ENCODE measurements around the gene PYGL.

The PYGL gene

DNA sequence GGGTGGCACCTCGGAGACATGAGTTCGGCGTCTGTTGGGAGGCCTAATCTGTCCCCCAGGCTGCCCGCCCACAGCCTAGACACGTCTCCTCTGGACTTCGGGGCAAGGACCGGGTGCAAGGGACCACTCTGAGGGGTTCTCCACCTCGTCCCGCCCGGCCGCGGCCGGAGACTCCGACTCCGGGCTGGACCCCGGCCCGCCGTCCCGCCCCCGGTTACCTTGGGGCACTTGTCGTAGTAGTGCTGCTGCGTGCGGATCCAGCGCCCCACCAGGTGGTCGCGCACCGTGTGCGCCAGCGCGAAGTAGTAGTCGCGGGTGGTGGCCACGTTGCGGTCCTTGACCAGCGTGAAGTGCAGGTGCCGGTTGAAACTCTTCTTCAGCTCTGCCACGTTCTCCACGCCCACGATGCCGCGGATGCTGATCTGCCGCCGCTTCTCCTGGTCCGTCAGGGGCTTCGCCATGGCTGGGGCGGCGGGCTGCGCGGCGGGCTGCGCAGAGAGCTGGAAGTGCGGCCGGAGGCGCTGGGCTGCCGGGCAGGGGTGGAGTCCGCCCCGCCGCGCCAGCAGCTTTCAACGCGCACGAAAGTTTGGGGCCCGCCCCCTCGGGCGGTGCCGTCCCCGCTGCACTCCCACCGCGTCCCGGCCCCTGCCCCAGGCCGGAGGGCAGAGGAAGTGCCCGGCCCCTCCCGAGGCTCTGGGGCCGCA, at the start of gene PYGL:
Gene PYGL (minus strand): TSS at position 541 of the 704 bp plus-strand sequence. CDS start 80 bp downstream, at position 461.
- in situ Hi-C loops (cut with MboI; ENCODE audit: low sequenced_read_pairs, unreplicated experiment), result no loop called here
- no peak for TF ChIP-seq CTCF (IDR thresholded peaks at IDR 0.05; ENCODE audit: borderline replicate concordance, control extremely low read depth, extremely low read depth, insufficient read depth, missing control alignments)
- DNase-seq (ENCODE audit: low spot score), result peak; percentile 82

- DNase-seq (ENCODE audit: low spot score), result no peak
- in situ Hi-C loops (cut with MboI; ENCODE audit: low sequenced_read_pairs, unreplicated experiment), result no loop called here
- TF ChIP-seq CTCF (IDR thresholded peaks at IDR 0.05; ENCODE audit: borderline replicate concordance, control extremely low read depth, extremely low read depth, insufficient read depth, missing control alignments), result no peak
These were observed 41.6 kb upstream of the PYGL start for GRCh38 chr14:50985859-50986331.

GRCh38 chr14:50985124-50985858, 41.0 kb upstream of the PYGL start:
- in situ Hi-C loops (cut with MboI; ENCODE audit: low sequenced_read_pairs, unreplicated experiment), result no loop called here
- TF ChIP-seq CTCF (IDR thresholded peaks at IDR 0.05; ENCODE audit: borderline replicate concordance, control extremely low read depth, extremely low read depth, insufficient read depth, missing control alignments), result no peak
- DNase-seq (ENCODE audit: low spot score), result no peak

DNA sequence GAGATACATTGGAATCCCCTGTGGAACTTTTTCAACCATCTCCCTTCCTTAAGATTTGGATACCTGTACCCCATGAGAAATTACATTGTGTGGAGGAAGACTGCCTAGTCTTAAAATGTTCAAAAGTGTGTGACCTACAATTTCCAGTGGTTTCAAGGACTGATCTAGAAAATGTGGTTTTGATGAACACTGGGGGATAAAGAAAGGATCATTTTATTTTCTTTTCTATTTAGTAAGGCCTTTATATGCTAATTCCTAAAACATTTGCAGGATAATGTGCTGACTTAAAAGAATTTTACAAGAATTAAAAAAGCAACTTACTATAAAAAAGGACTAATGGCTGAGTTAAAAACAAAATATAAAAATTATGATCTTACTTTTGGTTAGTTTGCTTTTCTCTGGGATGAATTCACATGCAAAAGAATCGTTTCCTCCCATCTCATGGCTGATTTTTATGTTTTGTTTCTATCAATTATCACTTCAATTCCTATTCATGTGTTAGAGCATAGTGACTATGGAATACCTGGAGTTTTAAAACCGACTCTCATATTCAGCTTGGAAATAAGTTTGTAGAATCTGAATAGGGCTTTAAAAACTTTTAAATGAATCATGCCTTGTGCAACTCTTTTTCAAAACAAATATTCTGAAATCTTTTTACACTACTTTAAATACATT, 39.9 kb upstream of the PYGL start:
- no peak for TF ChIP-seq CTCF (IDR thresholded peaks at IDR 0.05; ENCODE audit: borderline replicate concordance, control extremely low read depth, extremely low read depth, insufficient read depth, missing control alignments)
- no peak for DNase-seq (ENCODE audit: low spot score)
- in situ Hi-C loops (cut with MboI; ENCODE audit: low sequenced_read_pairs, unreplicated experiment), result no loop called here

GRCh38 chr14:50979941-50980850, 35.9 kb upstream of the PYGL start:
- TF ChIP-seq CTCF (IDR thresholded peaks at IDR 0.05; ENCODE audit: borderline replicate concordance, control extremely low read depth, extremely low read depth, insufficient read depth, missing control alignments), result no peak
- in situ Hi-C loops (cut with MboI; ENCODE audit: low sequenced_read_pairs, unreplicated experiment), result no loop called here
- DNase-seq (ENCODE audit: low spot score), result no peak

GRCh38 chr14:50978888-50979287, 34.6 kb upstream of the PYGL start:
- no peak for TF ChIP-seq CTCF (IDR thresholded peaks at IDR 0.05; ENCODE audit: borderline replicate concordance, control extremely low read depth, extremely low read depth, insufficient read depth, missing control alignments)
- in situ Hi-C loops (cut with MboI; ENCODE audit: low sequenced_read_pairs, unreplicated experiment), result no loop called here
- no peak for DNase-seq (ENCODE audit: low spot score)
